GM10266 (cell line): ENCODE measurements around the gene UBA6.
"Not testable (repeated sequence)": the region's sequence is repeated elsewhere in the genome, so short reads cannot be mapped to it uniquely, and the experiment has no call there.

ENCODE experiments used
- DNase-seq: peaks from one replicate; pipeline ENCODE4 v3.0.0; 2012; ENCODE audit errors: extremely low spot score
- TF ChIP-seq, protein P1 (sequence below): IDR thresholded peaks from 2 replicates; pipeline ENCODE4 v1.5.1; 2012; ENCODE audit warnings: mild to moderate bottlenecking, low read depth; ENCODE audit not compliant: control insufficient read depth, insufficient read depth; ENCODE audit errors: missing control alignments

The UBA6 gene

DNA sequence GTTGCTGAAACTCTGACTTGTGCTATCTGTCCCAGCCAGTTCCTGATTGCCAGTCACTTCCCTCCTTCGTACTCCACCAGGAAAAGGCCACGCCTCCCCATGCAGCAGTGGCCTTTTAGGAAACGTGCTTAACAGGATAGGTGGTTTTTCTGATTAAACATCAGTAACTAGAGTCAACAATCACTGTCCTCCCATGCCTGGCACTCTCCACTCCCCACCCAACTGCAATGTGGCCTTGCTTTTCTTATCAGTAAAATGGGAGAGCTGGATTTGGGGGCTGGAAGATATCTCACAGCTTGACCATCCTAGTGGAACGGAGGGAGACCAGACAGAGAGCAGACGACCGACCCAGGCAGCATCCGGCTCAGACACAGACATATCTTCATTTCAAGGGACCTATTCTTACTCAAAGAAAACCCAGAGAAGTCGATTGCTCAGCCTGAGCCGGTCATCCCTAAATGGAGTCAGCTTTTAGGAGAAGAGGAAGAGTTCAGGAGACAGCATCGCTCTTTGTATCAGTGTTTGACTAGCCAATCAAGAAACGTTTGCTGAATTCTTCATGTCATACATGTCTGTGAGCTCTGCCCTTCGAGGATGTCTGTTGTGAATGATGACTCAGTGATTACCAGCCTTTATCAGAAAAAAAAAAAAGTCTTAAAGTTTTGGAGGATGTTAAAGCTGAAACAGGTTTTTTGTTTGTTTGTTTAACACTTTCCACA lies 12.7 kb upstream of the UBA6 start:
- TF ChIP-seq, protein P1, sequence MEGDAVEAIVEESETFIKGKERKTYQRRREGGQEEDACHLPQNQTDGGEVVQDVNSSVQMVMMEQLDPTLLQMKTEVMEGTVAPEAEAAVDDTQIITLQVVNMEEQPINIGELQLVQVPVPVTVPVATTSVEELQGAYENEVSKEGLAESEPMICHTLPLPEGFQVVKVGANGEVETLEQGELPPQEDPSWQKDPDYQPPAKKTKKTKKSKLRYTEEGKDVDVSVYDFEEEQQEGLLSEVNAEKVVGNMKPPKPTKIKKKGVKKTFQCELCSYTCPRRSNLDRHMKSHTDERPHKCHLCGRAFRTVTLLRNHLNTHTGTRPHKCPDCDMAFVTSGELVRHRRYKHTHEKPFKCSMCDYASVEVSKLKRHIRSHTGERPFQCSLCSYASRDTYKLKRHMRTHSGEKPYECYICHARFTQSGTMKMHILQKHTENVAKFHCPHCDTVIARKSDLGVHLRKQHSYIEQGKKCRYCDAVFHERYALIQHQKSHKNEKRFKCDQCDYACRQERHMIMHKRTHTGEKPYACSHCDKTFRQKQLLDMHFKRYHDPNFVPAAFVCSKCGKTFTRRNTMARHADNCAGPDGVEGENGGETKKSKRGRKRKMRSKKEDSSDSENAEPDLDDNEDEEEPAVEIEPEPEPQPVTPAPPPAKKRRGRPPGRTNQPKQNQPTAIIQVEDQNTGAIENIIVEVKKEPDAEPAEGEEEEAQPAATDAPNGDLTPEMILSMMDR: no peak
- no peak for DNase-seq

DNA sequence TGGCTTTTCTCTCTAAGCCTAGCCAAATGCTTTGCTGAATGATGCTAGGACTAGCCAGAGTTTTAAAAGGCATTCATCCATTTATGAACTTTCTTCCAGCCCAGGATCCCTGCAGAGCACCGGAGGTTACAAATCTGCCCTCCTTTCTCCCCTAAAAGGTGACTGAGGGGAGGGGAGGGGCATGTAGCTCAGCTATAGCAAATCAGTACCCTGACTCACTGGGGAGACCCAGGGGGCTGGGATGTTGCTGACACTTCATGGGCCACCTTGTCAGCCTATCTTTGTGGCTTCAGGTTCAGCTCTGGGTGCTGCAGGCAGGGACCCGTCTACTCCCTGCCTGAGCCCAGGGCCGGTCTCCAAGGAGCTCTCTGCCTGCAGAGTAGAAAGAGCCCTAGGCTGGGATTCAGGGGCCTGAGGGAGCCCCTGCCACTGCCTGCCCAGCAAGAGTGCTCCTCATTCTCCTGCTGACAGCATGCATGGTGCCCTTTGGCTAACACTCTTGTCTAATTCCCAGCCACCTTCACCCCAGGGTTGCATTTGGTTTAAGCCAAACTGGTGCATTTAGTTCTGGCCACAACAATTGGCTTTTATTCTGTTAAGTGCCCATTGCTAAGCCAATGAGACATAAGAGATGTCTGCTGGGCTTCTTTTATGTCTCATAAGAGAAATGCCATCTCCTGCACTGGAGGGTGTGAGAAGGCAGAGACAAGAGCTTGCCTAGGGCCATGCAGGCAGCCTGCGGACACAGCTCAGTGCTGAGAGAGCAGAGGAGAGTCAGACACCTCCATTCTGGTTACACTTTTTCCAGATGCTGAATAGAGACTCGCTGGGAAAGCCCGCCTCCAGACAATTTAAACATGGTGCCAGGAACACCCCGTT lies 11.9 kb upstream of the UBA6 start:
- TF ChIP-seq, protein P1: no peak
- DNase-seq: no peak

DNA sequence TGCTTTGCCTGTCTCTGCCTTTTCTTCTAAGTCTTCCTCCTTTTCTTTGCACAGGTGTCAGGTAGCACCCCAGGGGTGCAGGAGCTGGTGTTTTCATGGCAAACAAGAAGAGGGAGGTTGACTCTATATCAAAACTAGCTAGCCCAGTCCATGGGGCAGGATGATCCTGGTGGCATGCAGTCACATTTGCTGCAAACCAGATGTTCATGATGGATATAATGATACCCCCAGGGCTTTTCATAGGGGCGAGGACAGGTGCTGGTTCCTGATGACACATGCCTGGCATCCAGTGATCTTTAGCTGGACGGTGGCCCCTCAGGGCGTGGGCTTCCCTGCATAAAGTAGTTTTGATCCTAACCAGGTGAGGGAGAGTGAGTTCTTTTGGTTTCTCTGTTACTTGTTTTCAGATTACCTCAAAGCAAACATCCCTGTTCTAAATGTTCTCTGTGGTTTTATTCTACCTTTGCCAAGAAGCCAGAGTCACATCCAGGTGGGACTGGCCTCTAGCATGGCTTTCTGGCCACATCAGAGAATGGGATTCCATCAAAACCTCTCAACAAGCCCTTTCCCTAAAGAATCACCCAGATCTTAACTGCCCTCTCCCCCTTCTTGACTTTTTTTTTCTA lies 11.2 kb upstream of the UBA6 start:
- TF ChIP-seq, protein P1: no peak
- no peak for DNase-seq

DNA sequence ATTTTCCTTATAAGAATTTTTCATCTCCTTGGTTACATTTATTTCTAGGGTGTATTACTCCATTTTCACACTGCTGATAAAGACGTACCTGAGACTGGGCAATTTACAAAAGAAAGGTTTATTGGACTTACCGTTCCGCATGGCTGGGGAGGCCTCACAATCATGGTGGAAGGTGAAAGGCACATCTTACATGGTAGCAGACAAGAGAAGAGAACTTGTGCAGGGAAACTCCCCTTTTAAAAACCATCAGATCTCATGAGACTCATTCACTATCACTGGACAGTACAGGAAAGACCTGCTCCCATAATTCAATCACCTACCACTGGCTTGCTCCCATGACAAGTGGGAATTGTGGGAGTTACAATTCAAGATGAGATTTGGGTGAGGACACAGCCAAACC lies 5.7 kb upstream of the UBA6 start:
- DNase-seq: not testable (repeated sequence)

DNA sequence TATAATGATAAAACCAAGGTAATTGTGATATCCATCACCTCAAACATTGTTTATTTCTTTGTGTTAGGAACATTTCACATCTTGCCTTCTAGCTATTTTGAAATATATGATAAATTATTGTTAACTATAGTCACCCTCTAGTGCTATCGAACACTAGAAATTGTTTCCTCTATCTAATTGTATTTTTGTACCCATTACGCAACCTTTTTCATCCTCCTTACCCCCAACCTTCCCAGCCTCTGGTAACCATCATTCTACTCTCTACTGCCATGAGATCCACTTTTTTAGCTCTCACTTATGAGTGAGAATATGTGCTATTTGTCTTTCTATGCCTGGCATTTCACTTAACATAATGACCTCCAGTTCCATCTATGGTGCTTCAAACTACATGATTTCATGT lies 3.9 kb upstream of the UBA6 start:
- no peak for DNase-seq
- TF ChIP-seq, protein P1: no peak

DNA sequence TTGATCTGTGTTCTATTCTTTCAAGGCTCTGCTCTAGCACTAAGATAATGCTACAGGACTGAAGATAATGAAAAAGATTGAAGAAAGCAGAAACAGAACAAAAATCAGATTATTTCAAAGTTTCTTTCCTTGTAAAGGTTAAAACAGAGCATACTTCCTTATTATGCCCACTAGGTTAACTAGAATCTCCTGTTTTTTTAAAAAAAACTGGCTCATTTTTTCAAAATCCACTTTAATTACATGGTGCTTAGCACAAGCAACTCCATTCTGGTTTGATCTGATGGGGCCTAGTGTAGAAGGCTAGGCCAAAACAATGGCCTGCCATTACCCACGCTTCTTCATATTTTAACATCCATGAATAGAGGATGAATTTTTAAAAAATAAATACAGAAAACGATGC lies 1.2 kb upstream of the UBA6 start:
- TF ChIP-seq, protein P1: no peak
- DNase-seq: no peak

DNA sequence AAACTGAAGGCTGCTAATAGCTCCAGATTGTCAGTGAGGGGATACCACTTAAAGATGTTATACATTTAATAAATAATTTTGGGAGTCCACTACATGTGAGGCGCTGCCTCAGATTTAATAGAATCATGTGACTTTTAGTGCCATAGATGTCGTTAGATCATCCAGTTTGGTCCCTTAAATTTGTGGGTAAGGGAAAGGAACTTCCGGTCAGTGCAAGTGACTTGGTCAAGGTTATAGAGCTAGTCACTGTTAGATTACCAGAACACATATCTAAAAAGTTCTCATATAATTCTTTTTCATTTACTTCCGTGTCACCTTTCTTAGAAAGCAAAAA lies 529 bp upstream of the UBA6 start:
- TF ChIP-seq, protein P1: no peak
- no peak for DNase-seq
